SKM-1 treated with dmso at 0.1 percent for 144 hours (cell line): ENCODE results near the gene TCOF1.

Experiments
- DNase-seq: peaks from one replicate; lab custom pipeline; 2025; ENCODE audit not compliant: unreplicated experiment; lab: John Stamatoyannopoulos, UW

The TCOF1 gene

DNA sequence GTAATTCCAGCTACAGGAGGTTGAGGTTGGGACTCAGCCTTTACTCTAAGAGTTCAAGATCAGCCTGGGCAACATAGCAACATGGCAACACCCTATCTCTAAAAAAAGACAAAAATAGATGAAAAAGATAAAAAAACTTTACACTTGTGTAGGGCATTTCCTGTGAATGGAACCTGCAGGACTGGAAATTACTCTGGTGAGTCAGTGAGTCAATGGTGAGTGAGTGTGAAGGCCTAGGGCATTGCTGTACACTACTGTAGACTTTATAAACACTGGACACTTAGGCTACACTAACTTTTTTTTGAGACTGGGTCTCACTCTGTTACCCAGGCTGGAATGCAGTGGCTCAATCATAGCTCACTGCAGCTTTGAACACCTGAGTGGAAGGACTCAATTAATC, 35.3 kb upstream of the TCOF1 start:
- DNase-seq = no peak

DNA sequence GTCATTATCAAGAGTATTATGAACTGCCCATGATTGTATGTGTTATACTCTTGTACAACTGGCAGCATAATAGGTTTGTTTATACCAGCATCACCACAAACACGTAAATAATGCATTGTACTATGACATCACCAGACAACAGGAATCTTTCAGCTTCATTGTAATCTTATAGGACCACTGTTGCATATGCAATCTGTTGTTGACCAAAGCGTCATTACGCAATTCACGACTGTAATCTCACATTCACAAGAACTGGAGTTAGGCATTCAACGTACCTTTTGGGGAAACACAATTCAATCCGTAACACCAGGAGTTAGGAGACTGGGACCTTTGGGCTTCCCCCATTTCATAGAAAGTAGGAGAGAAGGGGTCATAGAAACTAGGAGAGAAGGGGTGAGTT, 34.4 kb upstream of the TCOF1 start:
- DNase-seq = no peak

DNA sequence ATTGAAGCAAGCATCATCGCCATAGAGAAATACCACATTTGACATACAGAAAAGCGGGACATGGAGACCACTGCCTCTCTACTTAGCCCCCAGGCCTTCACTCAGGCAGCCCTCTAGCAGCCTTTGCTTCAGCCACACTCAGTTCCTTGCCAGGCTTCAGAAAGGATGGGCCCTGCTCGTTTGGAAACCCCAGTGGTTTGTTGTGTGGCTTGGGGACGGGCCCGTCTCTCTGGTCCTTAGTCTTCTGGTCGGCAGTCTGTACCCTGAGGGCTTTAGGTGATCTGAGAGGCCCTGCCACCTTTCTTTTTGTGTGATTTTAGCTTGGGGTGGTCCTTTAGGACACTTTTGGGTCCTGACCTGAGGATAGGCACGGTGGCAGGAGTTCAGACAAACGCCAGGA, 33.7 kb upstream of the TCOF1 start:
- no peak for DNase-seq

DNA sequence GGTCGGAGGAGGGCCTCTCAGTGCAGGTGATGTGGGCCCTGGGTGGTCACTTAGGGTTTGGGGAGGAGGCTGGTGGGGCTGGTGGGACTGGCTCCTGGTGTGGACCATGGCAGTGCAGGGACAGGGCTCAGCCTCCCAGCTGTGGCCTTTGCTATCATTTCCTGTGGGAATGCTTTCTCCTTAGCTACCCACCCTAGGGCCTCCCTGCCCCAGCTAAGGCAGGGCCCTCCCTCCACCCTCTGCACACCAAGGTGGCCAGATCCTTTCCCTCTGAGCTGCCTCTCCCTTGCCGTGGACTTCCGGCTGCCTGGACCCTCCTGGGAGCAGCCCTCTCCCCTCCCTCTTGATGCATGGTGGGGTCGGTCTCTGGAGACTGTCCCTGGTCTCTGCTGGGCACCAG, 32.1 kb upstream of the TCOF1 start:
- DNase-seq = no peak

DNA sequence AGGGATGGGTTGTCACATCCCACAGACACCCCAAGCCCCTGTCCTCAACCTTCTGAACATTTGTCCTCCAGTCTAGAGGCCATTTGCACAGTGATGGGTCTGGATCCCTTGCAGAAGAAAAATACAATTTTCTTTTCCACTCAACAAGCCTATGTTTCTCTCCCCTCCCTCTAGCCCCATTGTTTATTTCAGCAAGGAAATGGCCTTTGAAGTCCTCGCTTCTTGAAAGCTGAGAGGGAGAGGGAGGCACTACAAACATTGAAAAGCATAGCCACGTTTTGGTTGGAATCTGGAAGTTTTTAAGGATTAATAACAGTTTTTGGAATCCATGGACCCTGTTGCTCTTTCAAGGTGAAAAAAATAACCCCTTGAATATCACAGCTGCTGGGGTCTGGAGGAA, 30.8 kb upstream of the TCOF1 start:
- no peak for DNase-seq

DNA sequence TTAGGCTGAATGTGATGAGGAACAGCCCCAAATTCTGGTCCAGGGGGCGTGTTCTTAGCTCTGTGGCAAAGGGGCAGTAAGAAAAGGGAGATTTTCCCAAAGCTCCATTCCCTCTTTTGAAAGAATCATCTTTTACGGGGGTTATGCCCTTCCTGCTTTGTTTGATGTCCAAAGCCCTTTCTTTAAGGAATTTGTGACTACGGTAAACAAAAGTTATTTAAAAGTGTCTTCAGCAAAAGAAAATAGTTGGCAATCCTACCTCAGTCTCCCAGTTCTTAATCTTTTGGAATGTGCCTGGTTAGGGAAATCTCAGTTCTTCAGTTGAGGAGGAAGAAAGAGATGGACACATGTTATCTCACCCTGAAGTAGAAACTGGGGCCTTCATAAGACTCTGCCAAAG, 30.4 kb upstream of the TCOF1 start:
- no peak for DNase-seq

DNA sequence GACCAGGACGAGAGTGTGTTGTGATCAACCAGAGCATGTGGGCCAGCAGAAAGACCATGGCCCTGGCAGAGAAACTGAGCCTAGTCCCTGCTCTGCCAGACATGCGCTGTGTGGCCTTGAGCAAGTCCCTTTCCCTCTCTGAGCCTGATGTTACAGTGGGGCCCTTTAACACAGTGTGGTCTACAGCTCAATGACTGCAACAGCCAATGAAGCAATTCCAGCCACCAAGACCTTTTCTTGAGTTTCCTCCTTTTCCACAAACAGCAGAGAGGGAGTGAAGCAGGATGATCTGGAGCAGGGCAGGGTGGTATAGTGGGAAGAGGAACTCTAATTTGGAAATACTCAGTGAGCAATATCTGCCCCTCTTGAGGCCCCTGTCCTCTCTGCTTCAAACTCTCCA, 29.0 kb upstream of the TCOF1 start:
- no peak for DNase-seq

DNA sequence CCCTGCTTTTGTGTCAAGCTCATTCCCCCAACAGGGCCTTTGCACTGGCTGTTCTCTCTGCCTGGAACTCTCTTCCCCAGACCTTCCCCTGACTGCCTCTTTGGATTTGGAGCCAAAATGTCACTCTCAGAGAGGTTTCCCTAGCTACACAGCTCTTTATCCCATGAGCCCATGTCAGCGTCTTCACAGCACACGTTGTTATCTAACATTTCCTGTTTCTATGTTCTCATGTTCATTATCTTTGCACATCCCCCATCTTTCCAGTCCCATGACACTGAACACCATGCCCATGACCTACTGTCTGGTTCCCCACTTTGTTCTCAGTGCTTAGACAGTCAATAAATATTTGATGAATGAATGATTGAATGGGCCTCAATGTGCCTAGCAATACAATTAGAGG, 28.5 kb upstream of the TCOF1 start:
- DNase-seq = no peak

DNA sequence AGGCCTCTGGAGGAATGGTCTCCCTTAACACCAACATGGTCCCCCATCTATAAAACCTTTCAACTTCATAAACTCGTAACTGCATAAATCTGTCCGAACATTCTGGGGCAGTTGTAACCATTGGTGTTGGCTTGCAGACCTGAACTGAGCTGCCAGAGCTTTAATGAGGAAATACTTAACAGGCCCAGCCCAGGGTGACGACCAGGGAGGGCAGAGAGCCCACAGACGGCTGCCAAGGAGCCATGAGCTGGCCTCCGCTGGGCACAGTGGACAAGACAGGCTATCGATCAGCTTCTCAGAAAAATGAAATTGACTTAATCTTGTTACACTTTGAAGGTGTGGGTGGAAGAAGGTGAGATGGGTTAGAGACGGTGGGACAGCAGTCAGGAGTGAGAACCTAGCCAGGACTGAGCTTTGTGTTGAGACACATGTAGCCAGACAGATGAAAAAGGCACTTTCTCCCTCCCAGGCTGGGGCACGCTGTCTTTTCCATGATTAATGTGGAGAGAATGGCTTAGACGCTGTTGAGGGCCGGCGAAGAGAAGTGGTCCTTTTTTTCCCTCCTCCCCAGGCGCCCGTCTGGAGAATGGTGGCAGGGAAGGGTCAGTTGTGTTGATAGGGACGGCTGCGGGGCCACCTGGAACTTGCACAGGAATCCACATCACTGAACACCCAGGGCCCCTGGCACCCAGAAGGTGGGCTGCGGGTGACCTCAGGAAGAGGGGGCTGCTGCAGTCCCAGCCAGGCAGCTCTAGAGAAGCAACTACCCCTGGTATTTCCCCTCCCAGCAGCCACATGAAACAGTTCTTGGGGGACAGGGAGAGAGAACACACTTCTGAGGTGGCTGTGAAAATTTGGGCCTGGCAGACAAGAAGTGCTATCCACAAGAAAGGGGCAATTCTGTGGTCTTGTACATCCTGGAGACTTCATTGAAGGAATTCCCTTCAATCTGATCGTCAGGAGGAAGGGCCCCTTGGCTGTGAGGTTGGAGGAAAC, 27.3 kb upstream of the TCOF1 start:
- no peak for DNase-seq

DNA sequence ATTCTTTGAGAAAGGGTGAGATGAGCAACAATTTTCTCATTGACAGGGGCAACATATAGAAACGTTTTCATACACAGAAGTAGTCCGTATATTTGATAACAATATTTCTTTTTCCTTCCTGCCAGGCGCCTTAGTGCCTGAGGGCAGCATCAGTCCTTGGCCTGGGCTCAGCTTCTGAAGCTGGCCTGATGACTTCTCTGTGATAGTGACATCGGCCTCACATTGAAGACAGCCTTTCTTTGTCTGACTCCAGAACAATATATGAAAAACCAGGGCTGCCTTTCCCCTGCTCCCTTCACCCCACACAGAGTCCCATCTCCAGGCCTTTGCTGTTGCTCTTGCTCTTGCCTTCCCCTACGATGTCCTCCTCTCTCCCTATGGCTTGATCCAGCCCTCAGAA, 24.1 kb upstream of the TCOF1 start:
- no peak for DNase-seq

DNA sequence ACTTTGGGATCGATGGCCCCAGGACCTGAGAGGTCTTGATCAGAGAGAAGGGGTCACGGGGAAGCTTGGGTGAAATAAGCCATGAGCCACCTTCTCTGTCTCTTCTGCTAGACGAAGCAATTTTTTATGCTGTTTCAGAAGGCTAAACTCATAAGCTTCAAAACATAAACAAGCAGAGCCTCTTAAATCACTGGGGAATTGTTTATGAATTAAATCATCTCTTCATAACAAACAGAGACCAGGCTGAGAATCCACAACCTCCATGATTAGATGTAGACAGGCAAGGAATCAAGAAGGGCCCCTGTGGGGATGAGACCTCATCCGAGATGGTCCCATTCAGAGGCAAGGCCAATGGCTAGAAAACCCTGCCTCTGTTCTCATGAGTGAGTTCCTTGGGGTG, 21.7 kb upstream of the TCOF1 start:
- no peak for DNase-seq

DNA sequence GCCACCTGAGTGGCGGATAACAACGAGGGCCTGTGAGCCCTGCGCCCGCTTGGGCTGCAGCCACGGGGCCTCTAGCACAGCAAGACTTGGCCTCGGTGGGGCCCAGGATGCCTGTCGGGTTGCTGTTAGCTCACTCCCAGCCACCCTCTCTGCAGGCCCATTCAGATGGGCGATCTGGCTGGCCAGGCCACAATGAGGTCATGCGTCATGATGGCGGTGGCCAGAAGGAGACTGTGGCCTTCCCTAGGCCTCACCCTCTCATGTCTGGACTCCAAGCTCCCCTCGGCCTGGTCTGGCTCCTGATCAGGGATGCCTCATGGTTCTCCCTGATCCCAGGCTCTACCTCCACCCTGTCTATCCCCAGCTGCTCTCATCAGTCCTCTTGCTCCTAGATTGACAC, 19.0 kb upstream of the TCOF1 start:
- no peak for DNase-seq

DNA sequence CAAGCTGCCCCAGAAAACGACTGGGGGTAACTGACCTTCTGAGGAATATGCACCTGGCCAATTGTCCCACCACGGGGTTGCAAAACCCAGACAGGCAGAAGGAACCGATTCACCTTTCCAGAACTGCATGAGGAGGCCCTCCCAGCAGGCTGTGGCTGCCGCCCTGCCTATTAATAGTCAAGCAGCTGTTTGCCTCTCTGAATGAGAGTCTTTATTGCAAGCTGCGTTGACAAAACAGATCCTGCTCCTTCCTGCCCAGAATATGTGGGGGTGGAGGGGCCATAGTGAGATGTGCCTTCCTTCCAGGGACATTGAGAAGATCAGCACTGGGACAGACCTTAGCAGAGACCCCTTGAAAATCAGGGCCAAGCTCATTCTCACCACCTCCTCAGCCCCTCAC, 18.3 kb upstream of the TCOF1 start:
- no peak for DNase-seq

DNA sequence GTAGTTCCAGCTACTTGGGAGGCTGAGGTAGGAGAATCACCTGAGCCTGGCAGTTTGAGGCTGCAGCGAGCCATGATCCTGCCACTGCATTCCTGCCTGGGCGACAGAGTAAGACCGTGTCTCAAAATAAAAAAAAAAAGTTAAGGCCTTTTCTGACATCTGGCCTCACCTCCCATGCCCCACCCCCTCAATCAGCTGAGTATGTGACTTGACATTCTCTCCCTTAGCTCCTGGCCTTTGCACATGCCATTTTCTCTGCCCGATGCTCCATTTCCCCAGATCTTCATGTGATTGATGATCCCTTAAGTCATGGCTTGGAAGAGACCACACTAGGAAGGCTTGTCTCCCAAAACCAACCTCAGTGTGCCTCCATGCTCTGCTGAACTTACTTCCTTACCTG, 17.7 kb upstream of the TCOF1 start:
- DNase-seq = no peak

DNA sequence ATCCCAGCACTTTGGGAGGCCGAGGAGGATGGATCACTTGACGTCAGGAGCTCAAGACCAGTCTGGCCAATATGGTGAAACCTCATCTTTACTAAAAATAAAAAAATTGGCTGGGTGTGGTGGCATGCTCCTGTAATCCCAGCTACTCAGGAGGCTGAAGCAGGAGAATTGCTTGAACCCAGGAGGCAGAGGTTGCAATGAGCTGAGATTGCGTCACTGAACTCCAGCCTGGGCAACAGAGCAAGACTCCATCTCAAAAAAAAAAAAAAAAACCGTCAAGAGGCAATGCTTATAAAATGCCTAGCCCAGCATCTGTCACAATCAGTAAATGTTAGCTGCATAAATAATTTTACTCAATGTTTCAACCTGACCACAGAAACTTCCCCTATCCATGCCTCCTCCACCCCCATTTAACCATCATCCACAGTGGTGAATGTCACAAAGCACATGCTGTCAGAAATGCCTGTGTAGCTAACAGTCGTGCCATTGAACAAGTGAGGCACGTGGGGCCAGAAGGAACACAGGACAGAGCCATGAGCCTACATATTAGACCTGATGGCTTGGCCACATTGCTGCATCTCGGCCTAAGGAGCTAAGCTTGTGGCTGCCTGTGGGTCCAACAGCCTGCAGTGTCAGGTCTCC, 16.8 kb upstream of the TCOF1 start:
- no peak for DNase-seq

DNA sequence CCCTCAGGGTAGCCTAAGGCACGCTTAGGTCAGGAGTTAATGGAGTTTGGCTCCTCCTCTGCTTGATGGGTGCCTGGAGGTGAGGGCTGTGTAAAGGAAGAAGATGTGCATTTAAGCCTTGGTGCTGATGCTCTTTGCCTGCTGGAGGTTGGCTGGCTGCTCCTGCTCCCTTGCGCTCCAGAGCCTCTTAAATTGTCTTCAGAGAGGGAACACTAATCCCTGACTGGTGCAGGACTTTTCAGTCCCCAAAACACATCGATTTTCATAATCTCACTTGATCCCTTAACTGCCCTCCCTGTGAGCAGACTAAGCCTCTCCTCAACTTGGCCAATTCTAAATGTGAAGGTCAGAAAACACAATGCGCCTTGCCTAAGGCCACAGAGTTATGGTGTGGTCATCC, 16.2 kb upstream of the TCOF1 start:
- DNase-seq = no peak

DNA sequence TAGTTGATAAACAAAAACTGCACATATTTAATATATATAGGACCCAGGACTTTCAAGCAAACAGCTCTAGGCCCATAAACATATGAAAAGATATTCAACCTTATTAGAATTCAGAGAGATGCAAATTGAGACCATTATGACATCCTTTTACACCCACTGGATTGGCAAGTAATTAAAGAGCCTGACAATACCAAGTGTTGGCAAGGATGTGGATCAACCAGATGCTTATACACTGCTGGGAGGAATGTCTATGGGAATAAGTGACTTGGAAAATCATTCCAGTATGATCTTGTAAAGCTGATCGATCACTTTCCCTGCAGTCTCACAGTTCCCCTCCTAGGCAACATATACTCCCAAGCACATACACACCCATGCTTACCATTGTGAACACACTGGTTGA, 15.5 kb upstream of the TCOF1 start:
- DNase-seq = no peak

DNA sequence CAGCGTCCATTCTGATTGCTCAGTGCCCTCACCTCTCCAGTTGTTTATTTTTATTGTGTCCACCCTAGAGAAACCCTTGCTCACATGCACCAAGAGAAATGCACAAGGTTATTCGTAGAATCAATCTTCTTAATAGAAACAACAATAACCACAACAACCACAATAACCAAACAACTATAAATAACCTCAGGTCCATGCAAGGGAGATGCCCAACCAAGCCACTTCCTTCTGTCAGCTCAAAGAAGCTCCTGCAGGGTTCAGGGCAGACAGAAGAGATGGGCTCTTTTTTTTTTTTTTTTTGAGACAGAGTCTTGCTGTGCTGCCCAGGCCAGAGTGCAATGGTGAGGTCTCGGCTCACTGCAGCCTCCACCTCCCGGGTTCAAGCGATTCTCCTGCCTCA, 14.9 kb upstream of the TCOF1 start:
- DNase-seq = no peak

DNA sequence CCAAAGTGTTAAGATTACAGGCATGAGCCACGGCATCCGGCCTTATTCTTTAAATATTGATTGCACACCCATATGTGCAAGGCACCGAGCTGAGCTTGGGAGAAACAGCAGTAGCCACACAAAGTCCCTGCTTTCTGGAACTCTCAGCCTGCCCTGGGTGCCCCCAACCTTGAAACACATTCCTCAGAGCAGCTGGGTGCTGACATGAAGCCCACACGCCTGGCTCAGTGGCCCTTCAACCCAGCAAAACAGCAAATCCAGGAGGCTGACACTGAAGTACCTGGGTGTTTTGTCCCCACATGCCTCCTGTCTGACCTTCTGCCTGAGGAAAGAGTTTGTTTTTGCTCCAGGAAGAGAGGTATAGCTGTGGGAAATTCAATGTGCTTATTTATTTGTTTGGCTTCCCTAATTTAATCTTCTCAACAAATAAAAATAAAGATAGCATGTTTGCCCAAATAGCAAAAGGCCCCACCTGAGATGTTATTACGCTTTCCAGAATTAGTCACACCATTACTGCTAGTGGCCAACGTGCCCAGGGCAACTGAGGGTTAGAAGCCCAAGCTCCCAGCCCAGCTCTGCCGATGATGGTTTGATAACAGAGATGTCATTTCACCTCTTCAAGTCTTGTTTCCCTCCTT, 13.4 kb upstream of the TCOF1 start:
- DNase-seq = no peak

DNA sequence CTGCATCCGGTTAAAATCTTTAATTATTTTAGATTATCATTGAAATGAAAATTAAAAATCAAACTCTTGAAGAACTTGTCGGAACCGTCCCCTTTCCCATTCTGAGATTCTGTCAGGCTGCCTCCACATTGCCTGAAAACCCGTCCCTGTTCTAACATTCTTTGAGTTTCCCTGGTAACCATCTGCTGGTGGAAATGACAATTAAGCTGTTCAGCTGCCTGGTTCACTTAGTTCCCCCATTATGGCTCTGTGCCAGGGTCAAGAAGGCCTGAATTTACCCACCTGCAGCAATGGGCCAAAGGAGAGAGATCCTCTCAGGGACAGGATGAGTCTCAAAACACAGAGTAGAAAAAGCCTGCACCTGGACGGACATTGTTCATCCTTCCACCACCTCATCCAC, 11.8 kb upstream of the TCOF1 start:
- no peak for DNase-seq

DNA sequence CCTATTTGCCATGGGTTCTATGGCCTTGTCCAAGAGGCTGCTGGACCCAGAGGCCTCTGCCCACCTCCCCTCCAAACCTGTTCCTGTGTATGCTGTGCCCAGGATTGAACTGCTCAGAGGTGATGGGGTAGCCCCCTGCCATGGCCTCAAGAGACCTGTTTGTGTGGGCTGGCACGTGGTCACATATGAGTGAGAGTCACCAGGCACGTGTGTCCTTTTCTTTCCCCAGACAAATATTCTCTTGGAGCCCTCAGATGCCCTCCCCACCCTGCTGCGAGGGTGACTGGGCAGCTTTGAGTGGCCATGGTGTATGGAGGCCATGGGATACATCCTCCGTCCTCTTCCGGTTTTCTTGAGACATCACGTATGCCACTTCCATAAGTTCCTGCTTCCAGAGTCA, 10.9 kb upstream of the TCOF1 start:
- DNase-seq = no peak

DNA sequence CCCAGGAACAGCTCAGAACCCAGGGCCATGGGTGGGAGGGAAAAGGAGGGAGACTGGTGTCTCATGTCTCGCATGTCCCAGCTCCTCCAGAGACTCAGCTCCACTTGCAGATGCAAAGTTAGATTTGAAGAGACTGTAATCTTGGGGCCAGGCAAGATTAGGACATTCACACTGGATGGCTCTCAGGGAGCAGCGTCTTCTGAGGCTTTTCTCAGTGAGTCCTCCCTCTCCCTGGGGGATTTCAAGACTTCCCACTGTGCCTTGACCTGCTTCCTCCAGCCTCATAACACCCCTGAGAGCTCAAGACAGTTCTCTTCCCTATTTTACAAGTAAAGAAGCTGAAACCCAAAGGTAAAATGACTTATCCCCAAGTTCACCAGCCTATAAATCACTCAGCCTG, 10.5 kb upstream of the TCOF1 start:
- no peak for DNase-seq
